Epithelial cell of alveolus of lung (primary cell): ENCODE results near the gene KCNJ13. TPM values are rescaled to one million over a fixed set of nuclear protein-coding genes. Genes with fewer than 3 reads are reported as not detected.

Source experiments
- total RNA-seq: library from RNA; depleted of rRNA; stranded (reverse); fragments of >200 nt; gene quantifications from 2 replicates; pipeline ENCODE4 v1.2.1, GENCODE V29; 2015

The KCNJ13 gene
- total RNA-seq: not detected in 2 replicates

GRCh38 chr2:232776435-232776834 lies at the start of gene KCNJ13:
TSS of gene KCNJ13 (minus strand) at chr2:232776565. CDS start at chr2:232771362, 5,203 bp downstream.

Other genes starting within 250 kb of the KCNJ13 start
- 3.3 TPM in 1 of 2 replicates, not detected in the other for gene CHRNG, start 236.9 kb downstream of the KCNJ13 start, total RNA-seq
- gene TIGD1, start 226.0 kb downstream of the KCNJ13 start, total RNA-seq: 1.9 and 5.2 TPM in 2 replicates
- gene EIF4E2, start 225.9 kb downstream of the KCNJ13 start, total RNA-seq: 52.2 and 72.9 TPM in 2 replicates
- gene EFHD1, start 143.0 kb downstream of the KCNJ13 start, total RNA-seq: 0.40 and 2.2 TPM in 2 replicates
- 23.3 and 32.8 TPM in 2 replicates for gene GIGYF2, start 79.2 kb downstream of the KCNJ13 start, total RNA-seq
- gene SNORC, start 93.7 kb upstream of the KCNJ13 start, total RNA-seq: 0.26 and 6.8 TPM in 2 replicates
- gene NGEF, start 236.7 kb upstream of the KCNJ13 start, total RNA-seq: 0.08 and 3.0 TPM in 2 replicates